NB4 (cell line): ENCODE data around the gene PNMA8A.

Experiments
- CTCF ChIP-seq: IDR thresholded peaks from one replicate; pipeline ENCODE4 v1.5.1; 2012; ENCODE audit warnings: low read depth, low read length
- POLR2A ChIP-seq: IDR thresholded peaks from 2 replicates; pipeline ENCODE4 v1.6.1; 2011; ENCODE audit warnings: mild to moderate bottlenecking; ENCODE audit not compliant: insufficient read length; ENCODE audit errors: extremely low read depth
- TF ChIP-seq, protein P1 (sequence below): IDR thresholded peaks from 2 replicates; pipeline ENCODE4 v1.6.1; 2011; ENCODE audit warnings: low read depth, low read length

DNA sequence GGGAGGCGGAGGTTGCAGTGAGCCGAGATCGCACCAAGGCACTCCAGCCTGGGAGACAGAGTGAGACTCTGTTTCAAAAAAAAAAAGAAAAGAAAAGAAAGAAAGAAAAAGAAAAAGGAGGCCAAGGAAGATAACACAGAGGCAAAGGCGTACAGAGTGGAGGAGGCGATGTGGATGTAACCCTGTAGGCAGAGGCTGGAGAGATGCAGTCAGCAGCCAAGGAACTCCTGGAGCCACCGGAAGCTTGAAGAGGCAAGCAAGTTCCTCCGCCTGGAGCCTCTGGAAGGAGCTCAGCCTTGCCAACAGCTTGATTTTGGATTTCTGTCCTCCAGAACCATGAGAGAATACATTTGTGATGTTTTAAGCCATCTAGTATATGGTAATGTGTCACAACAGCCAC, 51.3 kb downstream of the PNMA8A start:
- TF ChIP-seq, protein P1, sequence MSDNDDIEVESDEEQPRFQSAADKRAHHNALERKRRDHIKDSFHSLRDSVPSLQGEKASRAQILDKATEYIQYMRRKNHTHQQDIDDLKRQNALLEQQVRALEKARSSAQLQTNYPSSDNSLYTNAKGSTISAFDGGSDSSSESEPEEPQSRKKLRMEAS, result no peak
- TF ChIP-seq CTCF (no peak), POLR2A (no peak)
